Esophagus (tissue), 2 donors: Measurements from ENCODE around the gene UTP4. TPM values are rescaled to one million over a fixed set of nuclear protein-coding genes. Genes with fewer than 3 reads are reported as not detected.
"Not testable (repeated sequence)": the region's sequence is repeated elsewhere in the genome, so short reads cannot be mapped to it uniquely, and the experiment has no call there.

ENCODE experiments used
- H3K27ac ChIP-seq, 2 donors: one replicate each; pipeline ENCODE4 v1.5.1; 2013; ENCODE audit warnings: low read depth in 2 of 2, mild to moderate bottlenecking in 2 of 2, inconsistent platforms in 1 of 2, low read length in 1 of 2, moderate library complexity in 1 of 2
- H3K27me3 ChIP-seq, 2 donors: one replicate each; pipeline ENCODE4 v1.6.1; 2013; ENCODE audit warnings: low read length in 2 of 2, control low read depth in 1 of 2, mild to moderate bottlenecking in 1 of 2; ENCODE audit not compliant: insufficient read depth in 2 of 2, control insufficient read depth in 1 of 2
- H3K36me3 ChIP-seq, 2 donors: one replicate each; pipeline ENCODE4 v1.6.1; 2013; ENCODE audit warnings: low read length in 1 of 2; ENCODE audit not compliant: control insufficient read depth in 2 of 2, insufficient read depth in 2 of 2
- H3K4me1 ChIP-seq, 2 donors: one replicate each; pipeline ENCODE4 v1.6.1; 2013; ENCODE audit warnings: low read length in 1 of 2; ENCODE audit not compliant: control insufficient read depth in 2 of 2, insufficient read depth in 2 of 2
- H3K4me3 ChIP-seq, 2 donors: one replicate each; pipeline ENCODE4 v1.5.1; 2013; ENCODE audit warnings: low read length in 2 of 2, mild to moderate bottlenecking in 2 of 2, low read depth in 1 of 2, moderate library complexity in 1 of 2
- H3K9me3 ChIP-seq, 2 donors: one replicate each; pipeline ENCODE4 v1.6.1; 2013; ENCODE audit warnings: mild to moderate bottlenecking in 2 of 2, low read depth in 1 of 2, low read length in 1 of 2, moderate library complexity in 1 of 2; ENCODE audit not compliant: control insufficient read depth in 2 of 2, insufficient read depth in 1 of 2
- WGBS, 2 donors: extraction: QIAGEN DNeasy Blood & Tissue Kit; methylation state at CpG; one replicate each; pipeline ENCODE4 v1.1.7; 2013; 5-methylcytosine and 5-hydroxymethylcytosine counted together
- polyA plus RNA-seq, 2 donors: library from polyadenylated mRNA; stranded (reverse); fragments of 200-250 nt; gene quantifications; one replicate each; pipeline ENCODE4 v1.2.3, GENCODE V29; 2013
- donor health status: healthy with polysubstance abuse.
- donor health status: Bipolar disorder and iron deficiency.

The UTP4 gene
- polyA plus RNA-seq, 2 donors, result 15.5 to 29.8 TPM

DNA sequence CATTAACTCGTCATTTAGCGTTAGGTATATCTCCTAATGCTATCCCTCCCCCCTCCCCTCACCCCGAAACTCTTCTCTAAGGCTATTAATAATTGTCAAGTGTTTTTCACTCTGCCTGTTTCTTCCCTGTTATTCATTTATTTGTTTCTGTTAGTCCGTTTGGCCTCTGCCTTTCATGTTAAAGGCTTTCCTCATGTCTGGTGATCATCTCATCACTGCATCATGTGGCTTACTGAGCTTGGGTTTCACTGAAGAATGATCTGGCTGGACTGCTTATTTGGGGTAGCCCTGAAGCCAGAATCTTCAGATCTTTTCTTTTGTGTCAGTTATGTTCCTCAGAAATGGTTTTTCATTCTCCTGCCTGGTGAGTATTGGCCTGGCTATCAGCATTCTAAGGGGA lies 9.5 kb downstream of the UTP4 start:
- no peaks in the 10 kb centered on the region for H3K27me3 ChIP-seq
- no peaks in the 10 kb centered on the region for H3K4me1 ChIP-seq
- no peaks in the 10 kb centered on the region for H3K9me3 ChIP-seq
- H3K27ac ChIP-seq, result no peak overlapping the region
- H3K4me3 ChIP-seq, result no peak overlapping the region
- 94 to 95% methylated on average over 4 of the region's 4 CpGs for whole genome bisulfite sequencing, 2 donors
- peaks cover 8 to 13% of the 10 kb centered on the region in 2 donors for H3K36me3 ChIP-seq

GRCh38 chr16:69143116-69143515 lies 10.7 kb downstream of the UTP4 start:
- Histone ChIP-seq H3K36me3 (peaks cover 7 to 13% of the 10 kb centered on the region in 2 donors), H3K4me3 (no peak overlapping the region), H3K27ac (no peak overlapping the region), H3K9me3 (no peaks in the 10 kb centered on the region), H3K27me3 (no peaks in the 10 kb centered on the region), H3K4me1 (no peaks in the 10 kb centered on the region)
- 90 to 92% methylated on average over 11 of the region's 11 CpGs for WGBS, 2 donors

GRCh38 chr16:69145658-69146057 lies 13.2 kb downstream of the UTP4 start:
- 60 to 85% methylated on average over 4 of the region's 4 CpGs for WGBS, 2 donors

DNA sequence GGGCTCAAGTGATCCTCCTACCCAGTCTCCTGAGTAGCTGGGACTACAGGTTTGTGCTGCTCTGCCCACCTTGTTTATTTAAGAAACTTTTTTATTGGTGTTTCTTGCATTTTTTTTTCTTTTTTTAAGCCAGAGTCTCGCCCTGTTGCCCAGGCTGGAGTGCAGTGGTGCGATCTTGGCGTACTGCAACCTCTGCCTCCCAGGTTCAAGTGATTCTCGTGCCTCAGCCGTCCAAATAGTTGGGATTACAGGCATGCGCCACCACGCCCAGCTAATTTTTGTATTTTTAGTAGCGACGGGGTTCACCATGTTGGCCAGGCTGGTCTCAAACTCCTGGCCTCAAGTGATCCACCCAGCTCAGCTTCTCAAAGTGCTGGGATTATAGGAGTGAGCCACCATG lies 17.2 kb downstream of the UTP4 start:
- not testable (repeated sequence) for H3K27ac ChIP-seq, H3K9me3 ChIP-seq, H3K4me3 ChIP-seq, H3K27me3 ChIP-seq, H3K4me1 ChIP-seq
- H3K36me3 ChIP-seq, result peaks cover 10 to 13% of the 10 kb centered on the region in 2 donors
- WGBS, 2 donors, result 79 to 85% methylated on average over 9 of the region's 9 CpGs

More at GRCh38 chr16:69145658-69146057, 13.2 kb downstream of the UTP4 start:
- H3K27ac ChIP-seq, result no peak overlapping the region
- no peaks in the 10 kb centered on the region for H3K27me3 ChIP-seq
- H3K36me3 ChIP-seq, result peaks cover 8 to 9% of the 10 kb centered on the region in 2 donors
- H3K4me1 ChIP-seq, result no peaks in the 10 kb centered on the region
- H3K9me3 ChIP-seq, result no peaks in the 10 kb centered on the region
- H3K4me3 ChIP-seq, result no peak overlapping the region

DNA sequence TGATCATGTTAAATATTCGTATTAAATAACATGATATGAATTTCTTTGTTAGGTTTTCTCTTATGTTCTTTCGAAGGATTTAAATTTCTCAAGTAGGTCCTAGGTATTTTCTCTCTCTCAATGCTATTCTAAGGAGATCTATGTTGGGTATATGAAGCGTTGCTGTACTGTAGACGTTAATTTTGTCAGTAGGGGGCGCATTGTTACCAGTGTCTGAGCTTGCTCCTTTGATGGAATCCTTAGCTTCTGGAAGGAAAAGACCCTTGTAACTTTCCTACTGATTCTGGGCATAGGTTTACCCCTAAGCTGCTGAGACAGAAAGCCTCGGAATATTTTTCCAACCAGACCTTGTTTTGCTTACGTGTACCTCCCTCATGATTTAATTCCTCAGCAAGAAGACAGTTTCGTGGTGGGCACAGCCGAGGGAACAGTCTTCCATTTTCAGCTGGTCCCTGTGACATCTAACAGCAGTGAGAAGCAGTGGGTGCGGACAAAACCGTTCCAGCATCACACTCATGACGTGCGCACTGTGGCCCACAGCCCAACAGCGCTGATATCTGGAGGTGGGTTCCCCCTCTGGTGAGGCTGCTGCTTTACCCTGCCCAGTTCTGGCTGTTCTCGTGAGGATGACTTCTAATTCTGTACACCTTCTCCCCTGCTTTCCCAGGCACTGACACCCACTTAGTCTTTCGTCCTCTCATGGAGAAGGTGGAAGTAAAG lies 17.9 kb downstream of the UTP4 start:
- Histone ChIP-seq H3K4me1 (no peaks in the 10 kb centered on the region), H3K36me3 (peaks cover 13% of the 10 kb centered on the region in 2 donors), H3K27me3 (no peaks in the 10 kb centered on the region), H3K27ac (no peak overlapping the region), H3K4me3 (no peak overlapping the region), H3K9me3 (no peaks in the 10 kb centered on the region)
- WGBS, 2 donors, result 60 to 61% methylated on average over 16 of the region's 16 CpGs

- 70 to 75% methylated on average over 3 of the region's 3 CpGs for WGBS, 2 donors
- Histone ChIP-seq H3K4me1 (no peaks in the 10 kb centered on the region), H3K9me3 (no peaks in the 10 kb centered on the region), H3K4me3 (no peak overlapping the region), H3K36me3 (peaks cover 15 to 17% of the 10 kb centered on the region in 2 donors), H3K27ac (no peak overlapping the region), H3K27me3 (no peaks in the 10 kb centered on the region)
Observed at GRCh38 chr16:69157196-69157595, 24.7 kb downstream of the UTP4 start.

DNA sequence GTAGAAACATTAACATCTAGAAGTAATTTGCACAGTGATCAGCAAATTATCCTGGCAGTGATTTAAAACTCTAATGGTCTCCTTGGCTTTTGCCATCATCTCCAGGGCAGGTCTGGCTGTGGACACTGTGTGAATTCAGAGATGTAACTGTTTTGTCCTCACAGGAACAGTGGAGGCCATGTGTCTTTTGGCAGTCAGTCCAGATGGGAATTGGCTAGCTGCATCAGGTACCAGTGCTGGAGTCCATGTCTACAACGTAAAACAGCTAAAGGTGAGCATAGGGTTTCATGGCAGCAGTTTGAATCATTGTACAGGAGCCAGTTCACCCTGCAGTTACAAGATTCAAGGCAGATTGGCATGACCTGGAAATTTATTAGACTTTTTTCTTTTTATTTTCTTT lies 27.7 kb downstream of the UTP4 start:
- Histone ChIP-seq H3K4me1 (no peaks in the 10 kb centered on the region), H3K9me3 (no peaks in the 10 kb centered on the region), H3K27ac (no peak overlapping the region), H3K36me3 (peaks cover 8 to 13% of the 10 kb centered on the region in 2 donors), H3K27me3 (no peaks in the 10 kb centered on the region), H3K4me3 (no peak overlapping the region)
- 90 to 92% methylated on average over 1 of the region's 1 CpG for WGBS, 2 donors

DNA sequence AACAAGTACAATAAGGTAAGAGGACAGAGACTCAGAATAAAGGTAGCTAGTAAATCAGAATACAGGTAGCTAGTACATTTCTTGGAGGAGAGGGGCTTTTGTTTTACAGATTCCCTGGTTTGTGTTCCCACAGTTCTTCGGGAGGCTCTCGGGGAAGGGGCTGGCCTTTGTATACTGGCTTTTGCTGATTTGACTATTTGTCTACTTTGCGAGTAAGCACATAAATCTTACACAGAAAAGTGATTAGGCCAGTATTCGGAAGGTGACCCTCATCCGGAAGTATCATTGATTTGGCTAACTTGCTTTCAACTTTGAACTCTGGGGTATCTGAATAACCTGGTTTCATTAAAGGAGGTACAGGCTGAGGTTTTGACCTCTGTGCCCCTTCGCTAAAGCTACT lies 33.1 kb downstream of the UTP4 start:
- H3K9me3 ChIP-seq, result no peaks in the 10 kb centered on the region
- H3K27me3 ChIP-seq, result no peaks in the 10 kb centered on the region
- H3K36me3 ChIP-seq, result peaks cover 11 to 14% of the 10 kb centered on the region in 2 donors
- no peak overlapping the region for H3K27ac ChIP-seq
- 93 to 94% methylated on average over 6 of the region's 6 CpGs for WGBS, 2 donors
- no peak overlapping the region for H3K4me3 ChIP-seq
- H3K4me1 ChIP-seq, result no peaks in the 10 kb centered on the region

DNA sequence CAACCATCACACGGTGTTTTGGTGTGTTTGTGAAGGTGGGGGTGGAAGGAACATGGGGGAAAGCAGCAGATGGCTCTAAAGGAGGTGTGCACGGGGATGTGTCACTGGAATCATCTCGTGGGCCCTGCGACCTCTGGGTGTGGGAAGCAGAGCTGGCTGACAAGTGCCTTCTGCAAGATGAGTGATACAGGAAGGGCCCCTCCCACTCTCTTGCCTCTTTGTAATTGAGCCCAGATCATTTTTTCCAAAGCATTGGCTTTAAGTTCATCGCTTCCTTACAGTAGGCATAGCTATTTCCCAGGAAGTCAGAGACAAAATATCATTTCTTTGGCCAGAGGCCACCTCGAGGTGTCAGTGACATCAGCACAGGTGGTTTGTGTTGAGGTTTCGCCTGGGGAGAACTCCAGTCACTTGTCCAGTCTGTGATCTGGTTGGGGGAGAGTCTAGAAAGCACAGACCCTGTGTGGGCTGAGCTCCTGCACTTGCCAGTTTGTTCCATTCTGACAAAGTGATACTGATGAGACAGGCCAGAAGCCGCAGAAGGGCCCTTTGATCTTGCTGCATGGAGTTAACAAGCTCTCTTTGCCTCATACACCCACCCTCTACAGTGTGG lies 33.9 kb downstream of the UTP4 start:
- H3K4me3 ChIP-seq, result no peak overlapping the region
- H3K27ac ChIP-seq, result no peak overlapping the region
- H3K27me3 ChIP-seq, result no peaks in the 10 kb centered on the region
- 55 to 57% methylated on average over 8 of the region's 8 CpGs for WGBS, 2 donors
- H3K36me3 ChIP-seq, result peaks cover 11 to 14% of the 10 kb centered on the region in 2 donors
- no peaks in the 10 kb centered on the region for H3K9me3 ChIP-seq
- H3K4me1 ChIP-seq, result no peaks in the 10 kb centered on the region
